Smooth muscle cell (in vitro differentiated cells): Measurements from ENCODE around the gene CCDC107. TPM values are rescaled to one million over a fixed set of nuclear protein-coding genes. Genes with fewer than 3 reads are reported as not detected.

Source experiments
- DNase-seq: peaks from one replicate; lab custom pipeline; 2025; ENCODE audit not compliant: unreplicated experiment; lab: John Stamatoyannopoulos, UW
- H2AFZ ChIP-seq: fragments of 200-600 bp; sonication (generic); 2 replicates; pipeline ENCODE4 v1.6.0; 2016; ENCODE audit warnings: antibody characterized with exemption, low read depth, mild to moderate bottlenecking
- H3F3A ChIP-seq: fragments of 200-600 bp; sonication (generic); 2 replicates; pipeline ENCODE4 v1.6.0; 2017; ENCODE audit warnings: antibody characterized with exemption, low read depth
- H3K27ac ChIP-seq: fragments of 200-600 bp; sonication (generic); 2 replicates; pipeline ENCODE4 v1.5.1; 2016; ENCODE audit warnings: low read depth, mild to moderate bottlenecking
- H3K27me3 ChIP-seq: fragments of 200-600 bp; sonication (generic); 2 replicates; pipeline ENCODE4 v1.6.1; 2016; ENCODE audit warnings: low read depth, mild to moderate bottlenecking
- H3K36me3 ChIP-seq: fragments of 200-600 bp; sonication (generic); 2 replicates; pipeline ENCODE4 v1.5.1; 2016; ENCODE audit warnings: low read depth
- H3K4me1 ChIP-seq: fragments of 200-600 bp; sonication (generic); 2 replicates; pipeline ENCODE4 v1.5.1; 2016; ENCODE audit warnings: low read depth
- H3K4me2 ChIP-seq: fragments of 200-600 bp; sonication (generic); 2 replicates; pipeline ENCODE4 v1.6.0; 2016; ENCODE audit warnings: mild to moderate bottlenecking
- H3K4me3 ChIP-seq: fragments of 200-600 bp; sonication (generic); 2 replicates; pipeline ENCODE4 v1.5.1; 2016; ENCODE audit warnings: mild to moderate bottlenecking
- H3K79me2 ChIP-seq: fragments of 200-600 bp; sonication (generic); 2 replicates; pipeline ENCODE4 v1.6.0; 2016; ENCODE audit warnings: low read depth, mild to moderate bottlenecking
- H3K9ac ChIP-seq: fragments of 200-600 bp; sonication (generic); 2 replicates; pipeline ENCODE4 v1.6.0; 2016; ENCODE audit warnings: low read depth
- H3K9me3 ChIP-seq: fragments of 200-600 bp; sonication (generic); replicated peaks from 2 replicates; pipeline ENCODE4 v1.5.1; 2016; ENCODE audit warnings: low read depth
- H4K20me1 ChIP-seq: fragments of 200-600 bp; sonication (generic); 2 replicates; pipeline ENCODE4 v1.6.0; 2016; ENCODE audit warnings: low read depth
- CTCF ChIP-seq: fragments of 200-600 bp; sonication (generic); IDR thresholded peaks from 2 replicates; pipeline ENCODE4 v1.5.1; 2017; ENCODE audit warnings: borderline replicate concordance, mild to moderate bottlenecking, antibody characterized with exemption; ENCODE audit not compliant: insufficient read depth, poor library complexity, severe bottlenecking
- WGBS: methylation state at CpG from one replicate; pipeline ENCODE4 v1.1.7; 2016; ENCODE audit warnings: low lambda C conversion rate; 5-methylcytosine and 5-hydroxymethylcytosine counted together
- polyA plus RNA-seq: library from polyadenylated mRNA; unstranded; fragments of >200 nt; fragmentation: Nextera tagmentation; extraction: Ambion mirVana; gene quantifications from 2 replicates; pipeline ENCODE4 v1.2.1, GENCODE V29; 2016
- total RNA-seq: library from RNA; depleted of rRNA; stranded (reverse); fragments of >200 nt; gene quantifications from 2 replicates; pipeline ENCODE4 v1.2.3, GENCODE V29; 2014

Gene CCDC107
- total and polyA plus RNA-seq, 2 experiments from 2014 or later, result 19.6 to 37.1 TPM

GRCh38 chr9:35616681-35617459, 41.2 kb upstream of the CCDC107 start:
- no peaks in the 10 kb centered on the region for H3K79me2 ChIP-seq
- H4K20me1 ChIP-seq, result no peaks in the 10 kb centered on the region
- no peaks in the 10 kb centered on the region for H3F3A ChIP-seq
- no peaks in the 10 kb centered on the region for H3K9me3 ChIP-seq
- no peak for TF ChIP-seq CTCF
- no peak overlapping the region for H3K27ac ChIP-seq
- H3K27me3 ChIP-seq, result peaks cover 52% of the 10 kb centered on the region
- H3K4me3 ChIP-seq, result peak overlapping the region; percentile 40
- no peak overlapping the region for H3K9ac ChIP-seq
- WGBS, result 12% methylated on average over 44 of the region's 51 CpGs
- H2AFZ ChIP-seq, result peak overlapping the region; percentile 77
- no peaks in the 10 kb centered on the region for H3K36me3 ChIP-seq
- H3K4me2 ChIP-seq, result peak overlapping the region; percentile 78
- peak; percentile 11 for DNase-seq
- H3K4me1 ChIP-seq, result peaks cover 3% of the 10 kb centered on the region

GRCh38 chr9:35617548-35617947, 40.5 kb upstream of the CCDC107 start:
- peak overlapping the region; percentile 77 for H2AFZ ChIP-seq
- WGBS, result 66% methylated on average over 8 of the region's 8 CpGs
- H3K4me2 ChIP-seq, result peak overlapping the region; percentile 78

GRCh38 chr9:35618325-35618727, 39.8 kb upstream of the CCDC107 start, which contains the start of gene CD72:
CD72 (minus strand) TSS chr9:35618413; CDS start chr9:35618303, 110 bp downstream.
- Histone ChIP-seq H3K27me3 (peaks cover 50% of the 10 kb centered on the region), H3K9ac (no peak within 1 kb of the TSS), H2AFZ (peak within 1 kb of the TSS; percentile 77), H3F3A (no peaks in the 10 kb centered on the region), H3K4me3 (peak within 1 kb of the TSS; percentile 40), H3K4me1 (peaks cover 3% of the 10 kb centered on the region), H3K79me2 (no peaks in the 10 kb centered on the region), H4K20me1 (no peaks in the 10 kb centered on the region), H3K4me2 (peak within 1 kb of the TSS; percentile 78), H3K36me3 (no peaks in the 10 kb centered on the region), H3K27ac (no peak within 1 kb of the TSS), H3K9me3 (no peaks in the 10 kb centered on the region)
- no peak for TF ChIP-seq CTCF
- DNase-seq, result no peak
- 87% methylated on average over 7 of the region's 7 CpGs for WGBS

More at GRCh38 chr9:35617548-35617947, 40.5 kb upstream of the CCDC107 start:
- peaks cover 3% of the 10 kb centered on the region for H3K4me1 ChIP-seq
- H3K4me3 ChIP-seq, result peak overlapping the region; percentile 40
- no peaks in the 10 kb centered on the region for H4K20me1 ChIP-seq
- DNase-seq, result no peak
- H3K27ac ChIP-seq, result no peak overlapping the region
- TF ChIP-seq CTCF, result no peak
- H3K27me3 ChIP-seq, result peaks cover 52% of the 10 kb centered on the region
- no peaks in the 10 kb centered on the region for H3K36me3 ChIP-seq
- no peaks in the 10 kb centered on the region for H3K79me2 ChIP-seq
- H3K9ac ChIP-seq, result no peak overlapping the region
- H3K9me3 ChIP-seq, result no peaks in the 10 kb centered on the region
- no peaks in the 10 kb centered on the region for H3F3A ChIP-seq
